HG03342 (cell line): ENCODE measurements around the gene ESRRB.

Experiments used
- ATAC-seq: cut with Tn5 transposase; IDR thresholded peaks from one replicate; pipeline ENCODE4 v1.9.1; 2021; ENCODE audit warnings: mild to moderate bottlenecking, moderate library complexity; ENCODE audit not compliant: unreplicated experiment

Gene ESRRB

GRCh38 chr14:76351941-76352340 is 24.0 kb upstream of the ESRRB start:
- ATAC-seq: no peak

GRCh38 chr14:76352639-76353281 is 23.2 kb upstream of the ESRRB start:
- ATAC-seq: peak; percentile 55

GRCh38 chr14:76354310-76354709 is 21.6 kb upstream of the ESRRB start:
- ATAC-seq: no peak

- no peak for ATAC-seq
Observed at GRCh38 chr14:76355771-76356170, 20.2 kb upstream of the ESRRB start.

GRCh38 chr14:76371066-76371465 is 4.9 kb upstream of the ESRRB start:
- no peak for ATAC-seq

- ATAC-seq: no peak
Observed at GRCh38 chr14:76373456-76373855, 2.5 kb upstream of the ESRRB start.

- no peak for ATAC-seq
Observed at GRCh38 chr14:76375484-76375883, 453 bp upstream of the ESRRB start.

GRCh38 chr14:76376409-76376877 is 506 bp downstream of the ESRRB start:
- no peak for ATAC-seq

- ATAC-seq: no peak
Observed at GRCh38 chr14:76376878-76377734, 1.2 kb downstream of the ESRRB start.

- no peak for ATAC-seq
Observed at GRCh38 chr14:76377735-76378074, 1.8 kb downstream of the ESRRB start.

- ATAC-seq: no peak
Observed at GRCh38 chr14:76380991-76381390, 5.1 kb downstream of the ESRRB start.

- ATAC-seq: no peak
Observed at GRCh38 chr14:76381817-76382494, 6.0 kb downstream of the ESRRB start.

- no peak for ATAC-seq
Observed at GRCh38 chr14:76382495-76382832, 6.5 kb downstream of the ESRRB start.

GRCh38 chr14:76385435-76385834 is 9.5 kb downstream of the ESRRB start:
- no peak for ATAC-seq

- no peak for ATAC-seq
Observed at GRCh38 chr14:76386944-76387782, 11.2 kb downstream of the ESRRB start.

GRCh38 chr14:76389841-76390240 is 13.9 kb downstream of the ESRRB start:
- ATAC-seq: no peak

- no peak for ATAC-seq
Observed at GRCh38 chr14:76390621-76391020, 14.7 kb downstream of the ESRRB start.

- no peak for ATAC-seq
Observed at GRCh38 chr14:76391981-76392690, 16.2 kb downstream of the ESRRB start.

GRCh38 chr14:76394569-76394968 is 18.6 kb downstream of the ESRRB start:
- ATAC-seq: no peak

GRCh38 chr14:76395161-76395560 is 19.2 kb downstream of the ESRRB start:
- no peak for ATAC-seq
